Measurements from ENCODE around the gene CEPT1. TPM values are rescaled to one million over a fixed set of nuclear protein-coding genes. Genes with fewer than 3 reads are reported as not detected.

The CEPT1 gene
- 33.2 and 38.5 TPM in 2 replicates for total RNA-seq

GRCh38 chr1:111139956-111140679 lies at the start of gene CEPT1, which contains the start of gene DRAM2:
Gene CEPT1 (plus strand): TSS chr1:111140223. CDS start chr1:111147715, 7,492 bp downstream.
Gene DRAM2 (minus strand): TSS chr1:111140093. CDS start chr1:111131554, 8,539 bp downstream.

GRCh38 chr1:111199881-111200801 lies 60.1 kb downstream of the CEPT1 start, which contains the start of gene DENND2D:
Gene DENND2D (minus strand): TSS chr1:111200646. CDS start chr1:111200459, 187 bp downstream.

GRCh38 chr1:111227434-111227833 lies 87.4 kb downstream of the CEPT1 start, which contains the start of gene CHI3L2:
Gene CHI3L2 (plus strand): TSS chr1:111227713. CDS start chr1:111227730, 17 bp downstream.

Other genes starting within 250 kb of the CEPT1 start
- 3.8 and 8.4 TPM in 2 replicates for gene LRIF1, start 176.3 kb upstream of the CEPT1 start, total RNA-seq
- 43.5 and 58.5 TPM in 2 replicates for gene DRAM2, start 130 bp upstream of the CEPT1 start, total RNA-seq
- 5.7 and 8.9 TPM in 2 replicates for gene DENND2D, start 60.4 kb downstream of the CEPT1 start, total RNA-seq
- 5.7 and 8.8 TPM in 2 replicates for gene CHI3L2, start 87.5 kb downstream of the CEPT1 start, total RNA-seq
- 0.26 TPM in 1 of 2 replicates, not detected in the other for gene CHIA, start 150.6 kb downstream of the CEPT1 start, total RNA-seq